HFFc6 (cell line): ENCODE results near the gene TBXAS1. TPM values are rescaled to one million over a fixed set of nuclear protein-coding genes. Genes with fewer than 3 reads are reported as not detected.

ENCODE experiments used
- DNase-seq: peaks from one replicate; pipeline ENCODE4 v3.0.0-alpha.2; 2018
- H3K27ac Mint-ChIP-seq: 2 replicates; pipeline ENCODE4 v1.8.0; 2020; ENCODE audit warnings: mild to moderate bottlenecking, mixed read lengths
- H3K27me3 Mint-ChIP-seq: 2 replicates; pipeline ENCODE4 v1.8.0; 2021; ENCODE audit warnings: mild to moderate bottlenecking, moderate library complexity, mixed read lengths; ENCODE audit not compliant: insufficient read depth
- H3K36me3 Mint-ChIP-seq: 2 replicates; pipeline ENCODE4 v1.8.0; 2021; ENCODE audit warnings: low read depth, mixed read lengths
- H3K4me1 Mint-ChIP-seq: 2 replicates; pipeline ENCODE4 v1.8.0; 2020; ENCODE audit warnings: low read depth, mixed read lengths
- H3K4me3 Mint-ChIP-seq: 2 replicates; pipeline ENCODE4 v1.8.0; 2020; ENCODE audit warnings: mild to moderate bottlenecking, moderate library complexity, mixed read lengths
- H3K9me3 Mint-ChIP-seq: 2 replicates; pipeline ENCODE4 v1.8.0; 2020; ENCODE audit warnings: mild to moderate bottlenecking, mixed read lengths
- total RNA-seq, 6 experiments: library from RNA; stranded (reverse); fragmentation: NEBNext Ultra II Directional; extraction: Animal tissue kit (Norgen Biotek cat#: 25700); gene quantifications; 2 replicates in 1 of 6; 3 replicates in 5 of 6; pipeline ENCODE4 v1.2.3, GENCODE V29; 2021
- TF ChIP-seq, protein P1 (sequence below): fragments of 200-600 bp; sonication (generic); IDR thresholded peaks from 2 replicates; pipeline ENCODE4 v1.5.0; 2021; ENCODE audit warnings: antibody characterized with exemption, mild to moderate bottlenecking

TBXAS1 gene
- total RNA-seq, 6 experiments from 2014 or later: 0.47 to 1.8 (median 1.0) TPM

DNA sequence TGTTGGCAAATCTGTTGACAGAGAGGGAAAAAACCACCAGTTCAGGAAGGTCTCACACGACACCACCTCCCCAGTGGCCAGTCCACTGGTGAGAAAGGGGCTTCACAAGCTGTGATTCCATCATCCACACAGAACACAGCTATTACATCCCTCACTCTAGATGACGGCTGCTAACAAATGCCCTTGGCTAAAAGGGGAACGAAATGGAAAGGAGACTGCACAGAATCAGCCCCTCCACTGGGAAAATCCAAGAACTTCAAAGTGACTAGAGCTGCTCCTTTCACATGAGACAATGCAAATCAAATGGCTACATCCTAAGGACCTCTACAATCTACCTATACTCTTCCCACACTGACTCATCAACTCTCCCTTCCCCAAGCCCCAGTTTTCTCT, 228.1 kb downstream of the TBXAS1 start:
- TF ChIP-seq, protein P1, sequence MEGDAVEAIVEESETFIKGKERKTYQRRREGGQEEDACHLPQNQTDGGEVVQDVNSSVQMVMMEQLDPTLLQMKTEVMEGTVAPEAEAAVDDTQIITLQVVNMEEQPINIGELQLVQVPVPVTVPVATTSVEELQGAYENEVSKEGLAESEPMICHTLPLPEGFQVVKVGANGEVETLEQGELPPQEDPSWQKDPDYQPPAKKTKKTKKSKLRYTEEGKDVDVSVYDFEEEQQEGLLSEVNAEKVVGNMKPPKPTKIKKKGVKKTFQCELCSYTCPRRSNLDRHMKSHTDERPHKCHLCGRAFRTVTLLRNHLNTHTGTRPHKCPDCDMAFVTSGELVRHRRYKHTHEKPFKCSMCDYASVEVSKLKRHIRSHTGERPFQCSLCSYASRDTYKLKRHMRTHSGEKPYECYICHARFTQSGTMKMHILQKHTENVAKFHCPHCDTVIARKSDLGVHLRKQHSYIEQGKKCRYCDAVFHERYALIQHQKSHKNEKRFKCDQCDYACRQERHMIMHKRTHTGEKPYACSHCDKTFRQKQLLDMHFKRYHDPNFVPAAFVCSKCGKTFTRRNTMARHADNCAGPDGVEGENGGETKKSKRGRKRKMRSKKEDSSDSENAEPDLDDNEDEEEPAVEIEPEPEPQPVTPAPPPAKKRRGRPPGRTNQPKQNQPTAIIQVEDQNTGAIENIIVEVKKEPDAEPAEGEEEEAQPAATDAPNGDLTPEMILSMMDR: no peak
- H3K4me3 Mint-ChIP-seq: no peak overlapping the region
- DNase-seq: no peak
- peaks cover 2% of the 10 kb centered on the region; the same call in 1 of the 2 replicates for H3K27me3 Mint-ChIP-seq
- H3K27ac Mint-ChIP-seq: no peak overlapping the region
- peaks cover 27% of the 10 kb centered on the region for H3K36me3 Mint-ChIP-seq
- H3K4me1 Mint-ChIP-seq: peaks cover 48% of the 10 kb centered on the region
- H3K9me3 Mint-ChIP-seq: no peaks in the 10 kb centered on the region

DNA sequence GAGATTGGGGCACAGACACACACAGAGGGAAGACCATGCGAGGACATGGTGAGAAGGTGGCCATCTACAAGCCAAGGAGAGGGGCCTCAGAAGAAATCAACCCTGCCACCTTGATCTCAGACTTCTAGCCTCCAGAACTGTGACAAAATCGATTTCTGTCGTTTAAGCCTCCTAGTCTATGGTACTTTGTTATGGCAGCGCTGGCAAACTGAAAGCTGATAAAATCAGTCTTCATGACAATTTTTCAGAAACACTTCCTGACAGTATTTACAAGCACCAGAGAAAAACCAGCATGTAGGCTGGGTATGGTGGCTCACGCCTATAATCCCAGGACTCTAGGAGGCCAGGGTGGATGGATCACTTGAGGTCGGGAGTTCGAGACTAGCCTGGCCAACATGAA, 229.5 kb downstream of the TBXAS1 start:
- no peak for DNase-seq
- TF ChIP-seq, protein P1: no peak
- H3K36me3 Mint-ChIP-seq: peaks cover 26% of the 10 kb centered on the region; the same call in 1 of the 2 replicates
- H3K4me1 Mint-ChIP-seq: peaks cover 48% of the 10 kb centered on the region
- no peaks in the 10 kb centered on the region for H3K9me3 Mint-ChIP-seq
- no peak overlapping the region for H3K4me3 Mint-ChIP-seq
- H3K27me3 Mint-ChIP-seq: peaks cover 2% of the 10 kb centered on the region; the same call in 1 of the 2 replicates
- peak overlapping the region; percentile 33; the same call in 1 of the 2 replicates for H3K27ac Mint-ChIP-seq

DNA sequence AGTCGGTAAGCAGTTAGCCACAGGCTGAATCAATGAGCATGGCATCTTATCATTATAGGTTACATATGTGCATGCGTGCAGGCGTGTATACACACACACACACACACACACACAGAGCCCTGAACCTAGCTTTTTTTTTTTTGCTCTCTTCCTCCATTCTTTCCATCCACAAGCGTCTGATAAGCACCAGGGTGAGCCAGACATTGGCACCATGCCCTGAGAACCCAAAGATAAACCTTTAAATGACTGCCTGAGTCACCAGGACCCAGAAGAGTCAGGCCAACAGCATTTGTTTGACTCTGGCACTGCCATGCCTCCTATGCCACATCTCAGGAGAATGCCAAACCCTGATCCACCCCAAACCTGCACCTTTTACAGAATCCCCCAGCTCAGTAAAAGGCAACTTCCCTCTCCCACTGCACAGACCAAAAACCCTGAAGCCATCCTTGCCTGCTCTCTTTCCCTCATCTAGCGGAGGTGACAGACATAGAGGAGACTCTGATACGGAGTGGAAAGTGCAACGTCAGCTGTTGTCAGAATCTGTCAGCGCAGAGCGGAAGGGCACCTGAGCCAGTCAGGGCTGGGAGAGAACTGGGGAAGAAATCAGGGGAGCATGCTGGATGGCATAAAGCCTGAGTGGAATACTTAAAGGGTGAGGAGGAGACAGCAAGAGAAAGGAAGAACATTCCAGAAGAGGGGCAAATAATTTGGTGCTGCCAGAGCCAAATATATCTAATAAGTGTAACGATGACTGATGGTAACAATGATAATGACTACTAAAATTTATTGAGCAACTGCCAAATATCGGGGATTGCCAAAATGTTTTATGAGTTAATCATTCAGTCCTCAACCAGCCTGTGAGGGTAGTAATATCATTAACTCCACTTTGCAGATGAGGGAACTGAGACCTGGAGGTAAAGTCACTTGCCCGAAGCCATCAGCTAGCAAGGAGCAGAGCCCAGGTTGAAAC, 230.5 kb downstream of the TBXAS1 start:
- Mint-ChIP-seq H3K36me3 (peaks cover 17% of the 10 kb centered on the region; the same call in 1 of the 2 replicates), H3K4me3 (peak overlapping the region; percentile 57), H3K27ac (peak overlapping the region; percentile 74), H3K9me3 (no peaks in the 10 kb centered on the region), H3K4me1 (peaks cover 48% of the 10 kb centered on the region), H3K27me3 (peaks cover 2% of the 10 kb centered on the region; the same call in 1 of the 2 replicates)
- peak; percentile 92 for DNase-seq
- TF ChIP-seq, protein P1: no peak

DNA sequence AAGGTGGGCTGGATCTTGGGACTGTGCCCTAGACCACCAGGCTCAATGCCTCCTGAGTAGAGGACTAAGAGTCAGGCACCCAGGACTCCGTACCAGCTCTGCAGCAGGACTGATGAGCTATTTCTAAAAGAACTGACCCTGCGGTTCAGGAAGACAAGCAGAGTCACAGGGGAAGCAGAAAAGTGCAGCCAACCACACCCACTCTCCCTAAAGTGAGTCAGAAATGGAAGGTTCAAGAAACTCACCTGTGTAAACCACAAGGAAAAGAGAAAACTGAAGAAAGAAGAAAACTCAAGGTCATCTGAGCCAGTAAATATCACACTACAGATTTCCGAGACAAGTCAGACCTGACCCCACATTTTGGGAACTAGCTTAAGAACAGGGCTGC, 231.2 kb downstream of the TBXAS1 start:
- Mint-ChIP-seq H3K9me3 (no peaks in the 10 kb centered on the region), H3K27ac (peak overlapping the region; percentile 74), H3K36me3 (peaks cover 17% of the 10 kb centered on the region; the same call in 1 of the 2 replicates), H3K27me3 (peaks cover 2% of the 10 kb centered on the region; the same call in 1 of the 2 replicates), H3K4me1 (peaks cover 48% of the 10 kb centered on the region), H3K4me3 (peak overlapping the region; percentile 57; the same call in 1 of the 2 replicates)
- TF ChIP-seq, protein P1: no peak
- DNase-seq: no peak

DNA sequence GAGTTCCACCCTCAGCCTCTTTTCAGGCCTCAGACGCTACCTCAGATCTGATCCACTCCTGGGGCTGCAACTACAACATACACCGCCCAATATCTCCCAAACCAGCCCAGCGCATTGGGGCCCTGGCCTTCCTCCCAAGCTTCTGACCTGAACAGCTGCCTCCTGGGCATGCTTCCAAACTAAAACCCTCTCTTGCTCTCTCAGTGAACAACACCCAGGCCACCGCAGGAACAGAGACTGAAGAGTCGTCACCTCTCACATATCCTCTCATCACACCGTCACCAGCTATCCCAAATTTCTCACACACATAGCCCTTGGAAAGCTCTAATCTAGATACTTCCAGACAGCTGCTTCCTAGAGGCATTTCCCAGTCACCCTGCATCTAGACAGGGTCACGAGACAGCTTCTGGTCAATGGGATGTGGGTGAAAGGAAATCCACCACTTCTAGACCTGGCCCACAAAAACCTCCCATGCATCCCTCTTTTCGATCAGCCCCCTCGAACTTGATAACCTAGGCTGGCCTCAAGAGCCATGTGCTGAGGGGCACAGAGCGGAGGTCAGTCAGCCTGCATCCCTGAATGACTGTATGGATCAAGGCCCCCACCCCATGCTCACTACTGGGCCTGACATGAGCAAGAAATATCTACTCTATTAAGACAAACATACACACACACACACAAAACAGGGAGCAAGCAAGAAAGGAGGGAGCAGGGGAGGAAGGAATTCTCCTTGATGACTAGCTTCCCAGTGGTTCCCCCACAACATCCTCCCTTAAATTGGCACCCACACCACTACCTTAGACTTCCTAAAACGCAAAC, 231.9 kb downstream of the TBXAS1 start:
- Mint-ChIP-seq H3K4me1 (peaks cover 48% of the 10 kb centered on the region), H3K27ac (peak overlapping the region; percentile 74), H3K36me3 (peaks cover 22% of the 10 kb centered on the region), H3K9me3 (peaks cover 5% of the 10 kb centered on the region), H3K27me3 (peaks cover 2% of the 10 kb centered on the region; the same call in 1 of the 2 replicates), H3K4me3 (peak overlapping the region; percentile 83)
- TF ChIP-seq, protein P1: no peak
- no peak for DNase-seq
